ENCODE measurements around the gene CHIT1. TPM values are rescaled to one million over a fixed set of nuclear protein-coding genes. Genes with fewer than 3 reads are reported as not detected.

CHIT1 gene
- total and polyA plus RNA-seq, 2 of the 8 experiments (the other 6 are each of a cell fraction or from before 2014, with no cell fraction given): not detected

GRCh38 chr1:203179667-203180005, 49.8 kb downstream of the CHIT1 start:
- no peak overlapping the region for H3K9ac ChIP-seq (replicated peaks in 1 of 4; ENCODE audit: extremely low read depth in 1 of 4, low read depth in 3 of 4, low read length in 3 of 4)
- no peaks in the 10 kb centered on the region for H3K9me3 ChIP-seq (ENCODE audit: insufficient read depth in 2 of 2, low read depth in 1 of 2, low read length in 1 of 2)
- H3K23me2 ChIP-seq (ENCODE audit: low read depth, low read length): no peaks in the 10 kb centered on the region
- no peak overlapping the region for H3K14ac ChIP-seq (ENCODE audit: insufficient read length)
- no peak overlapping the region for H2BK5ac ChIP-seq (ENCODE audit: low read depth, low read length)
- H4K20me1 ChIP-seq (replicated peaks in 1 of 2; ENCODE audit: control insufficient read depth in 1 of 2, insufficient read depth in 2 of 2, low read length in 2 of 2): no peaks in the 10 kb centered on the region
- H2BK20ac ChIP-seq (ENCODE audit: low read length): no peak overlapping the region
- H3K4ac ChIP-seq (replicated peaks; ENCODE audit: insufficient read length, low read depth, low read length): no peak overlapping the region
- H3K23ac ChIP-seq (ENCODE audit: insufficient read length): no peak overlapping the region
- peaks cover 0 to 3% (median 2%) of the 10 kb centered on the region in 4 experiments; a peak in 2 of 7 replicates for H3K4me1 ChIP-seq (replicated peaks in 1 of 4; ENCODE audit: control insufficient read depth in 3 of 4, insufficient read depth in 4 of 4, low read length in 3 of 4)
- H3K79me1 ChIP-seq (ENCODE audit: low read depth, low read length): no peaks in the 10 kb centered on the region
- H3K27ac ChIP-seq (ENCODE audit: low read depth, low read length): no peak overlapping the region
- H3K4me2 ChIP-seq (ENCODE audit: insufficient read depth in 1 of 2, low read depth in 2 of 2, low read length in 2 of 2): no peak overlapping the region
- no peak overlapping the region for H2BK12ac ChIP-seq (ENCODE audit: low read depth, low read length)
- H2BK15ac ChIP-seq (ENCODE audit: low read length): no peak overlapping the region
- H2AFZ ChIP-seq (ENCODE audit: low read length): no peak overlapping the region
- H2AK5ac ChIP-seq (ENCODE audit: low read depth, low read length): no peak overlapping the region
- FAIRE-seq (no peak), DNase-seq (ENCODE audit: low read depth in 1 of 2, low spot score in 2 of 2) (no peak)
- no peak overlapping the region for H3K56ac ChIP-seq (replicated peaks; ENCODE audit: insufficient read length, low read depth, low read length)
- no peaks in the 10 kb centered on the region for H3K36me3 ChIP-seq (ENCODE audit: control insufficient read depth in 2 of 4, insufficient read depth in 4 of 4, low read length in 3 of 4)
- no peak overlapping the region for H4K8ac ChIP-seq (ENCODE audit: extremely low read depth, insufficient read depth, low read length)
- no peak overlapping the region for H4K5ac ChIP-seq (ENCODE audit: insufficient read length, low read depth, low read length)
- H4K91ac ChIP-seq (replicated peaks; ENCODE audit: insufficient read length, low read length): no peak overlapping the region
- H3K18ac ChIP-seq (ENCODE audit: extremely low read depth, low read length): no peak overlapping the region
- WGBS, 2 experiments (ENCODE audit: extremely low coverage in 1 of 2, insufficient coverage in 1 of 2, insufficient read length in 1 of 2, insufficient replicate concordance in 2 of 2, low coverage in 1 of 2, low lambda C conversion rate in 2 of 2, missing lambda C conversion rate in 1 of 2): 80% methylated on average over 10 of the region's 10 CpGs; no CpG with 5 or more reads in 1 of the 2 experiments
- H3K27me3 ChIP-seq (replicated peaks in 1 of 4; ENCODE audit: control insufficient read depth in 3 of 4, extremely low read depth in 1 of 4, insufficient read depth in 3 of 4, low read length in 3 of 4): no peaks in the 10 kb centered on the region
- CTCF ChIA-PET (ENCODE audit: partially characterized antibody): interaction anchor here (1.1 to 12.8 kb wide), 9 partner anchors 13 to 140 kb away, joined by 3 to 140 read pairs (median 17); no protein-coding TSS in a partner anchor
- POLR2A ChIA-PET (ENCODE audit: partially characterized antibody): no interaction called here
- no peaks in the 10 kb centered on the region for H3K79me2 ChIP-seq (ENCODE audit: control insufficient read depth in 1 of 2, insufficient read depth in 2 of 2, low read length in 2 of 2)
- no peak overlapping the region for H2BK120ac ChIP-seq (replicated peaks; ENCODE audit: low read depth, low read length)
- H3K4me3 ChIP-seq (ENCODE audit: extremely low read depth in 1 of 4, insufficient read depth in 2 of 4, low read depth in 3 of 4, low read length in 4 of 4): no peak overlapping the region
- TF ChIP-seq SIN3A (conservative IDR thresholded peaks at IDR 0.05 in 1 of 2, IDR thresholded peaks at IDR 0.05 in 1 of 2; ENCODE audit: low read depth in 1 of 2, low read length in 2 of 2) (no peak), RXRA (IDR thresholded peaks at IDR 0.05; ENCODE audit: insufficient read depth, low read depth, low read length) (no peak), USF2 (IDR thresholded peaks at IDR 0.05; ENCODE audit: low read length) (no peak), RNF2 (IDR thresholded peaks at IDR 0.05; ENCODE audit: borderline replicate concordance, low read depth, low read length, missing control alignments, poor library complexity, severe bottlenecking) (no peak), SIRT6 (IDR thresholded peaks at IDR 0.05; ENCODE audit: low read length) (no peak), POLR2AphosphoS5 (IDR thresholded peaks at IDR 0.05; ENCODE audit: low read depth, low read length) (no peak), BCL11A (IDR thresholded peaks at IDR 0.05; ENCODE audit: low read depth in 2 of 2, low read length in 2 of 2) (no peak), TEAD4 (IDR thresholded peaks at IDR 0.05; ENCODE audit: low read depth, low read length) (no peak), CREB1 (IDR thresholded peaks at IDR 0.05) (no peak), KDM5A (IDR thresholded peaks at IDR 0.05; ENCODE audit: low read length) (no peak), SAP30 (IDR thresholded peaks at IDR 0.05; ENCODE audit: insufficient read depth, insufficient replicate concordance, low read length) (no peak), BACH1 (IDR thresholded peaks at IDR 0.05; ENCODE audit: low read length) (no peak), BRCA1 (IDR thresholded peaks at IDR 0.05; ENCODE audit: low read depth, low read length) (no peak), RFX5 (IDR thresholded peaks at IDR 0.05; ENCODE audit: borderline replicate concordance, low read depth, low read length) (no peak)

Measured in H1 (cell line).